Stimulated activated CD4-positive, alpha-beta T cell treated with anti-CD3 and anti-CD28 coated beads, Interleukin-4, amount 100 ng/mL, for 1 hour (primary cell): ENCODE results near the gene IFT88.

ENCODE experiments used
- DNase-seq: peaks from one replicate; pipeline ENCODE4 v3.0.0-alpha.2; 2020

The IFT88 gene

DNA sequence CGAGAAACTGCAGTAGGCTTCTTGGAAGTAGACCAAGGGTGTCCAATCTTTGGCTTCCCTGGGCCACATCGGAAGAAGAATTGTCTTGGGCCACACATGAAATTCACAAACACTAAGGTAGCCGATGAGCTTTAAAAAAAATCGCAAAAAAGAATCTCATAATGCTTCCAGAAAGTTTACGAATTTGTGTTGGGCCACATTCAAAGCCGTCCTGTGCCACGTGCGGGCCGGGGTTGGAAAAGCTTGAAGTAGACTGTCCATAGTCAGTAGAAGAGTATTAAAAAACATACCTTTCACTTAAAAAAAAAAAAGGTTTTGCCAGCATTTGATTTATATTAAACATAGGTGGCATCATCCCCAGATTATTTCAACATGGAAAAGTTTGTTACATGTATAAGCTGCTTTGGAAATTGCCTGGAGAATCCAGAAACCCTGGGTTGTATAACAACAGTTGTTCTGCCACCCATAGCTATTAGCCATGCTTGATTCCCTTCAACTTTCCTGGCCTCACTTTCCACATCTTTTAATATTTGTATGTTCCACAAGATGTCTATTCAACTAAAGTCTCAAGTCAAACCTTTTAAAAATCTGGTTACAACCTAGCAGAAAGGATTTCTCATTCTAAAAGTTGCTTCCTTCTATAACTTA, 1.0 kb downstream of the IFT88 start:
- no peak for DNase-seq

DNA sequence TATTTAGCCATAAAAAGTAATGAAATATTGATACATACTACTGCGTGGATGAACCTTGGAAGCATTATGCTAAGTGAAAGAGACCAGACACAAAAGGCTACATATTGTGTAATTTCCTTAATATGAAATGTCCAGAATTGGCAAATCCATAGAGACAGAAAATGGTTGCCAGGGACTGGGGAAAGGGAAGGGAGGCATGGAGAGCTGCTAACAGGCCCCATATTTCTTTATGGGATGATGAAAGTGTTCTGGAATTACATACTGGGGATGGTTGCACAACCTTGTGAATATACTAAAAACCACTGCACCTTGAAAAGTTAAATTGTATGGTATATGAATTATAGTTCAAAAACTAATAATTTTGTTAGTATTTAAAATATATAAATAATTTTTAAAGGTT, 3.6 kb downstream of the IFT88 start:
- no peak for DNase-seq

DNA sequence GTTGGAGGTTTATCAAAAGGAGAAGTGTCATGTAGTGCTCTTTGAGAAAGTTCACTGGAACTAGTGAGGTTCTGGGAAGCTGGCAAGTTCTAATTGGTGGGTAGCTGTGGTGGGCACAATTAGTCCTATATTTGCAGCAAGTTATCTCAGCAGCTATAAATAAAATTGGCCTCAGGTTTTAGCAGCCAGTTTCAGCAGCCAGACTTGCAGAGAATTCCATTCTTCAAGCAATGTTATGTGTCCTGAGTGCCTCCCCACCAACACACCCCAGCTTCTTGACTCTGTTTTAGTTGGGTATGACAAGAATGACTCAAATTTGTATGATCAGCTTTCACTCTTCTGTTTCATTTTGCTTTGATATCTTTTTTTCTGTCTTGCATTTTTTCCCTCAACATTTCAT, 4.7 kb downstream of the IFT88 start:
- no peak for DNase-seq

DNA sequence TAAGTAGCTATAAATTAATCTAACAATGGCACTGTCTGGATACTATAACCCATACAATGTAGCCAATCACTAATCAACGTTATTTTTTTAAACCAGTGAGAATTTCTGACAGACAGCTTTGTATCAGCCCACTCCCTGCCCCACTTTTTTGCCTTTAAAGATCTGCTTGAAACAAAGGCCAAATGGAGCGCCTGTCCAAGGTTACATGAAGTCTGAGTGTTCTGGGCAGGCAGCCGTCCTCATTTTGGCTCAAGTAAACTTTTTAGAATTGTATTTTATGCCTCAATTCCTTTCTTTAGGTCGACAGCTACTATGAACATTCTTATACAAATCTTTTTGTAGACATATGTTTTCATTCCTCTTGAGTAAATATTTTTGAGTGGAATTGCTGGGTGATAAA, 6.2 kb downstream of the IFT88 start:
- DNase-seq = no peak

DNA sequence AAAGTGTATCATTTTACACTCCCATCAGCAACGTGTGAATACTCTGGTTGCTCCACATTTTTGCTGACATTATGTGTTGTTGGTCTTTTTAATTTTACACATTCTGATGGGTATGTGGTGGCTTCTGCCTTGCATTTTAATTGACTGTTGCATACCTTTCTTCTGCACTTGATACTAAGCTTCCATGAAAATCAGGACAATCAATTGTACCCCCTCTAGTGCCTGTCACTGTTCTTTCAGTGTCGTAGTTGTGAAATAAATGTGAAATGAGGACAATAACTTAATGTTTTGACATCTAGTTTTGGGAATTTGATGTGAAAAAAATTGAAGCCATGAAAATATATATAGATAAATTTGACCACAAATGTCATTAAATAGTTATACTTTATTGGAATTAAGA, 6.7 kb downstream of the IFT88 start:
- no peak for DNase-seq

DNA sequence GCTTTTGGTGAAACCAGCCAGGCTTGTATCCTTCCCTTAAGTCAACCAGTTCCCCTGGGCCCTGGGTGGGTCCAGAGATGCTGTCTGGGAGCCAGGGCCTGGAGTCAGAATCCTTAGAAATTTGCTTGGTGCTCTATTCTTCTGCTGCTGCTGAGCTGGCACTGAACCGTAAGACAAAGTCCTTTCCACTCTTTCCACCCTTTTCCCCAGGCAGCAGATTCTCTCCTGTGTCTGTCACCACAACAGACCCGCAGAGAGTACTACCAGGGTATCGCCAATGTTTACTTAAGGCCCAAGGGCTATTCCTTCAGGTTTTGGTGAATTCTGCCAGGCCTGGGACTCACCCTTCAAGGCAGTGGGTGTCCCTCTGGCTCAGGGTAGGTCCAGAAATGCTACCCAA, 12.2 kb downstream of the IFT88 start:
- DNase-seq = no peak

DNA sequence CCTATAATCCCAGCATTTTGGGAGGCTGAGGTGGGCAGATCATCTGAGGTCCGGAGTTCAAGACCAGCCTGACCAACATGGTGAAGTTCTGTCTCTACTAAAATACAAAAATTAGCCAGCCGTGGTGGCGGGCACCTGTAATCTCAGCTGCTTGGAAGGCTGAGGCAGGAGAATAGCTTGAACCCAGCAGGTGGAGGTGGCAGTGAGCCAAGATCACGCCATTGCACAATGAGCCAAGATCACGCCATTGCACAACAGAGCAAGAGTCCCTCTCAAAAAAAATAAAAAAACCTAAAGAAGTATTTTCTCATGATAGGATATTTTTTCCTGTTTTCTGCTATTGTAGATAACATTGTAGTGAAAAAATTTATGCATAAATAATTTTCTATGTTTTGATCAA, 13.3 kb downstream of the IFT88 start:
- no peak for DNase-seq

DNA sequence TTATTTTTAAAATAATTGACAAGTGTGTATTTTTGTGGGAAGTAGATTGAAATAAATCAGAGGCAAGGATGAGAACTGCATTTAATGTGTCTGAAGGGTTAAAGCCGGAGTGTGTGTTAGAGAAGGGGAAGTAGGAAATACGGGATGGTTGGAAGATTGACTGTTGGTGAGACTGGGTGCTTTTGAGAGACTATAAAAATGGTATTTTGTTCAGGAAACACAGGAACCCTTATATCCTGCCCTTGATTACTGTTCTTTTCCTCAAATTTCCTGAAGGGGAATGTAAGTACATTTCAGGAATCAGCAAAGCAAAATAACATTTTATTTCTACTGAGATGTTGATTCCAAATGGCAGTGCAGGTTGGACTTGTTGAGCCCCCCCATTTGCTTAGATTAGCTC, 15.1 kb downstream of the IFT88 start:
- no peak for DNase-seq

DNA sequence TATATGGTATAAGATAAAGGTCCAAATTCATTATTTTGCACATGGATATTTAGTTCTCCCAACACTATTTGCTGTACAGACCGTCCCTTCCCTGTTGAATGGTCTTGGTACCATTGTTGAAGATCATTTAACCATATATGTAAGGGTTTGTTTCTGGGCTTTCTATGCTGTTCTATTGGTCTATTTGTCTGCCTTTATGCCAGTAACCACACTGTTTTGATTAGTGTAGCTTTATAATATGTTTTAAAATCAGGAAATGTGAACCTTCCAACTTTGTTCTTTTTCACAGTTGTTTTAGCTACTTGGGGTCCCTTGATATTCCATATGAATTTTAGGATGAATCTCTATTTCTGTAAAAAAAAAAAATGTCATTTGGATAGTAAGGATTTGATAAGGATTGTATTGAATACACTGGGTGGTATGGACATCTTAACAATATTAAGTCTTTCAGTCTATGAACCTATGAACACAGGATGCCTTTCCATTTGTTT, 16.9 kb downstream of the IFT88 start:
- DNase-seq = no peak

DNA sequence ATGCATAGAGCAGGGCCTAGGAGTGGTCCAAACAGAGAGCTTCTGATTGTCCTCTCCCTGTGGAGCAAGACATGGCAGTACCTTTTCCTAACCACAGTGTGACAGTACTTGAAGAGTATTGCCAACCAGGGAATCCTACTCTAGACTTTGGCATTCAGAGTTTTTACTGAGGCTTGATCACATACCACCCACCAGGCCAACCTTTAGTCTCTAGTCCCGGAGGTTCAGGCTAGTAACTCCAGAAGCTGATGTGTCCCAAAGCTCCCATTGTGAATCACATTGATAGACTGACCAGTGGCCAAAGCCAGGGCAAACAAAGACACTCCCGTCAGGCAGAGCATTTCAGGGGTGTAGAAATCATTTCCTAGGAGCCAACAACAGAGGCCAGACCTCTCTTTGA, 18.4 kb downstream of the IFT88 start:
- DNase-seq = no peak

DNA sequence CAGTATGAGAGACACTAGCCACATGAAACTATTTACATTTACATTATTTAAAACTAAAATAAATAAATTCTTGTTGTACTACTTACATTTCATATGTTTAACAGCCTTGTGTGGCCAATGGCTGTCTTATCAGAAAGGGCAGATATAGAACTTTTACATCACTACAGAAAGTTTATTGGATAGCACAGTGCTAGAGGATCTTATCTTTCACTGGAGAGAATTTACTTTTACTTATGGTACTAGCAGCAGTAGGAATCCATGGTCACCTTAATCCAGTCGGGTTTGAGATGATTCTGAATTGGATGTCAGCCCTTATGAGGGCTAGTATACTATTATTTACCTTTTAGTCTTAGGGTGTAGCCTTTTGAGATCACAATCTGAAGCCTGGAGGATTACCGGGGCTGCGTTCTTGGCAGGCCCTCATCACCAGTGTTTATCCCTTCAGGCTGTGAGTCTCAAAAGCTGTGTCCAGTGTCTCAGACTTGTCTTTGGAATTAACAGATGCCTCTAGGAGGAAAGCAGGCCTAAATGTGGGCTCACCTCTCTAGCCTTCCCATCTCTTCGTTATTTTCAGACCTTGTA, 21.7 kb downstream of the IFT88 start:
- no peak for DNase-seq

DNA sequence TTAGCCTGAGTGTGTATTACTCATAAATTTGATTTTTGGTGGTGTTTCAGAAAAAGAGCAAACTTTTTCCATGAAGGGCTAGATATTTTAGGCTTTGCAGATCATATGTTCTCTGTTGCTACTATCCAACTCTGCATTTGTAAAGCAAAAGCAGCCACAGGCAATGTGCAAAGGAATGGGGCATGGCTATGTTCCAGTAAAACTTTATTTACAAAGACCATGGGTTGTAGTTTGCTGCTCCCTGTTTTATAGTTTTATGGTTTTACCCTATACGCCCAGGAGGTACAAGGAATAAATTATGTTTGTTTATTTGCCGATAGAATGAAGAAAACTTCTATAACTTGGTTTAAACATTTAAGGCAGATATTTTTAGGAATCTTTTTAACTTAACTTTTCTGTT, 23.6 kb downstream of the IFT88 start:
- DNase-seq = no peak

DNA sequence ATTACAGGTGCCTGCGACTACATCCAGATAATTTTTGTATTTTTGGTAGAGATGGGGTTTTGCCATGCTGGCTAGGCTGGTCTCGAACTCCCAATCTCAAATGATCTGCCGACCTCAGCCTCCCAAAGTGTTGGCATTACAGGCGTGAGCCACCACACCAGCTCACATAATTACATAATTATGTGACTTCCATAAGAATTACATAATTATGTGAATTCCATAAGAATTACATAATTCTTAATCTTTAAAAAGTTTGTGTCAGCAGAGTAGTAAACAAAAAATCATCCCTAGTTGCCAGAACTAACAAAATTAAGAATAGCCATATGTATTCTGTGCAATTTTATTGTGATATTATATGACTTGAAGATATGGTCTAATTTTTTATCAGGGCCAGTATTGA, 25.6 kb downstream of the IFT88 start:
- no peak for DNase-seq

DNA sequence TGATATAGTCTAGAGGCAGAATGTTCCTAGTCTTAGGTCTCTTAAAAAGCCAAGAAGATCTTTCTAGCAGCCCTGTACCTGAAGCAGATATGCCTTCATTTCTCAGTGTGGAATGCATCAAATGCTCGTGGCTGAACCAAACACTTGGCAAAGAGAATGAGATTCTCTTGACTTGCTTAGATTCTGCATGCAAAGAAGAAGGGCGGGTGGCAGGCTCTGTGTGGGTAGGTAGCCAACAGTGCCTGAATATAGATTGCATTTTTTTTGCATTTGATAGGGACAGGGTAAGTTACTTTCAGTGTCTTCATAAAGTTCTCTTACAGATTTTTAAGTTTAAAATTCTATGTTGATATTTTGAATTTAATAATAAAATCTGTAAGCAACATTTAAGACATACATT, 27.3 kb downstream of the IFT88 start:
- DNase-seq = no peak

DNA sequence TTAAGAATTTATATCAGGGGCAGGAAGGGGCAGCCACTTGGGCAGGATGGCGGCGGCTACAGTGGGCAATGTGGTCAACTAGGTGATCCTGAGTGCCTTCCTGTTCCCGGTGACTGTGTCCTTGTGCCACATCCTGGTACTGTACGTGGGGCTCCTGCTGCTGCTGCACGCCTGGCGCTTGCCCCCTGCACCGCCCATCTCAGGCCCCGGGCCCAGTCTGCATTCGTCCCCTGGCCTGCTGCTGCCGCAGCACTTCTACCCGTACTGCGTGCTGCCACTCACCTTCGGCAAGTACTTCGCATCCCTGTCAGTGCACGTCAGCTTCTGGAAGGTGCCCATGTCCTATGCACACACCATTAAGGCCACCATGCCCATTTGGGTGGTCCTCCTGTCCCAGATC, 40.1 kb downstream of the IFT88 start:
- DNase-seq = no peak

DNA sequence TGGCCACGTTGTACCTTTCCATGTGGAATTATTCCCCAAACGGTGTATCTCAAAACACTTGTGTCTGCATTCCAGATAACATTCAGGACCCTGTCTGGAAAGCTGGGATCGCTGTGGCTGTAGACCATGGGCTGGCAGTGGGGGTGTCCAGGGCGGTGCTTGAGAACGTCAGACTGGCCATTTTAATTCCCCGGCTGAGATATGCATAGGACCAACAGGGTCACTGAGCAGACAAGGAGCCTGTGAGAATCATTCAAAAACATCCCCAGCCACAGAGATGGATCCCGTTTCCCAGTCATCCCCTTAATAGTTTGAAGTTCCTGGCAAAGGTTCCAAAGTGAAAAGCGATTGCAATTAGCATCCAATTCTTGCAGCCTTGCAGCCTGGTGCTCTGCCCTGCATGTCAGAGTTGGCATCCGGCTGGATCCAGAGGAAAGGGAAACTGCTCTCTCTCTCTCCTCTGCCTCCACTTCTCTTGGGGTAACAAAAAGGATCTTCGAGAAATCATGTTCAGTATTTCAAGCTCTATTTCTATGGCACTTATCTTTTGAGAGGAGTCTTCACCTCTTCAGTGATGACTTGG, 41.6 kb downstream of the IFT88 start:
- no peak for DNase-seq

DNA sequence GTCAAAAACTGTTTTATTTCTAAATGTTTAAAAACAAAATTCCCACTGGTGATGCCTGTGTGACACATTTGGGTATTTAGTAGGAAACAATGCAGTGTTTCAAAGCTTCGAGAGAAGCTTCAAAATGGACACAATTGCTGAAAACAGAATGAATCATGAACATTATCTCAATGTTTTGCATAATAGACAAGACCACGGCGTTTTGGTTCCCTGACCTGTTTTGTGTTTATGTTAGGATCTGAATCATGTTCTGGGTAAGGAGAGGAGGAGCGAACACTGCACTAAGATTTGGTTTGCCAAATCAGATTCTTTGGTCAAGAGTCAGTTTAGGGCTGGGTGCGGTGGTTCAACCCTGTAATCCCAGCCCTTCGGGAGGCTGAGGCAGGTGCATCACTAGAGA, 42.2 kb downstream of the IFT88 start:
- no peak for DNase-seq

DNA sequence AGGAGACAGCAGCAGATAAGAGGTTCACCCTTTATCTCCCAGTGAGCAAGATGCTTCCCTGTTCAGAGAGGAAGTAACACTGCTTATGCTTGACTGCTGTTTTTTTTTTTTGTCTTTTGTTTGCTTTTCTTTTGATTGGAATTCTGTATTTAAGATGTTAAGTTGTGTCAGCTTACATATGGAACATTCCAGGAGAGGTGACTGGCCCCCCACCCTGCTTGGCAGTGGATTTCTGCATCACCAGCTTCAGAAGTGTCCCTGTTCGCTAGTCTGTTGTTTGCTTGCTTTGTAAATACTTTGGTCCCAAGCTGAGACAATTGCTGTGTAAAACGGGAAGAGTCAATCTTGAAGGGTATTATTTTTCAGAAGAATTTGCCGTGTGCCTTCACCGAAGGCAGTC, 43.0 kb downstream of the IFT88 start:
- no peak for DNase-seq

DNA sequence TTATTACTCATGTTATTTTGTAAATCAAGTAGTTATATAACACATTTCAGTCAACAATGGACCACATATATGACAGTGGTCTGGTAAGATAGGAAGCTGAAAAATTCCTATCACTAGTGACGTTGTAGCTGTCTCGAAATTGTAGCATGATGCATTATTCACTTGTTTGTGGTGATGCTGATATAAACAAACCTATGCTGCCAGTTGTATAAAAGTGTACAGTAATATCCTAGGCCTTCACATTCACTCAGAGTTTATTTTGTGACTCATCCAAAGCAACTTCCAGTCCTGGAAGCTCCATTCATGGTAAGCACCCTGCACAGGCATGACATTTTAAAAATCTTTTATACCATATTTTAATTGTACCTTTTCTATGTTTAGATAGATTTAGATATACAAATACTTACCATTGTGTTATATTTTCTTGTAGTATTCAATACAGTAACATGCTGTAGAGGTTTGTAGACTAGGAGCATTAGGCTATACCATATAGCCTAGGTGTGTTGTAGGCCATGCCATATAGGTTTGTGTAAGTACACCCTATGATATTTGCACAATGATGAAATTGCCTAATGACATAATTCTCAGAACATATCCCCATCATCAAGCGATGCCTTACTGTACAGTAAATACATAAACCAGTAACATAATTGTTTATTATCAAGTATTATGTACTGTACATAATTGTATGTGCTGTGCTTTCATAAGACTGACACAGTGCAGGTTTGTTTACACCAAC, 49.3 kb downstream of the IFT88 start:
- DNase-seq = no peak

DNA sequence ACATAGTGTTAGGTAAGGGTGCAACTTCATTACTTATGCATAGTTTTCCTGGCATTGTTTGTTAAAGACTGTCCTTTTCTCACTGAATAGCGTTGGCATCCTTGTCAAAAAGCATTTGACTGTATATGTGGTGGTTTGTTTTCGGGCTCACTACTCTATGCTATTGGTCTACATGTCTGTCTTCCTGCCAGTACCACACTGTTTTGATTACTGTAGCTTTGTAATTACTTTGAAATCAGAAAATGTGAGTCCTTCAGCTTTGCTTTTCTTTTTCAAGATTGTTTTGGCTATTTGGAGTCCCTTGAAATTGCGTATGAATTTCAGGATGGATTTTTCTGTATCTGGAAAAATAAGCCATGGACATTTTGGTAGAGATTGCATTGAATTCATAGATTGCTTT, 56.0 kb downstream of the IFT88 start:
- no peak for DNase-seq

DNA sequence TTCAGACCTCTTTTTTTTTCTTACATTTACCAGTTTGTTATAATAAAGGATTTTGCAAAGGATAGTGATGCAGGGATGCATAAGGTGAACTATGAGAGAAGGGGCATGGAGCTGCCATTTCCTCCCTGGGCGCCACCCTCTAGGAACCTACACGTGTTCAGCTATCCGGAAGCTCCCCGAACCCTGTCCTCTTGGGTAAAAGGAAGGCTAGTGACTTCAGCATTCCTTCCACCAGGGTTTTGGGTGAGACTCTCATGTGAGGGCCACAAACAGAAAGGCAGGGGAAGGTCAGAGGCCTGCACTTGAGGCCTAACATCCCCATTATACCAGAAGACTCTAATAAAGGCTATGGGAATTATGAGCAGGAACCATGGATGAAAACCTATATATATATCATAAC, 57.3 kb downstream of the IFT88 start:
- DNase-seq = no peak

DNA sequence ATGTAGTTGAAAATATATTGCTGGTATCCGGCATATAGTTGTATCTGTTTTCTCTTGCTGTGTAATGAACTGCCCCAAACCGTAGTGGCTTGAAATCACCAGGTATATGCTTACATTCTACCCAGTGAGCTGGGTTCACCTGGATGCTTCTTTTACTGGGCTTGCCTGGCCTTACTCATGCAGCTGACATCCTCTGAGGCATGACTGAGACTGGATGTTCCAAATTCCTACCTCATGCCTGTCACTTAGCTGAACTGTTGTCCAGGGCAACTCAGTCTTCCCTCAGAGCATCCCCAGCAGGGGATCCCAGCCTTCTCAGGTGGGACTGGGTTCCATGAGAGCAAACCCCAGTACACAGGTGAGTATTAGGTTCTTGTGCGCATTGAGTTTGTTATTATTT, 66.8 kb downstream of the IFT88 start:
- DNase-seq = no peak

DNA sequence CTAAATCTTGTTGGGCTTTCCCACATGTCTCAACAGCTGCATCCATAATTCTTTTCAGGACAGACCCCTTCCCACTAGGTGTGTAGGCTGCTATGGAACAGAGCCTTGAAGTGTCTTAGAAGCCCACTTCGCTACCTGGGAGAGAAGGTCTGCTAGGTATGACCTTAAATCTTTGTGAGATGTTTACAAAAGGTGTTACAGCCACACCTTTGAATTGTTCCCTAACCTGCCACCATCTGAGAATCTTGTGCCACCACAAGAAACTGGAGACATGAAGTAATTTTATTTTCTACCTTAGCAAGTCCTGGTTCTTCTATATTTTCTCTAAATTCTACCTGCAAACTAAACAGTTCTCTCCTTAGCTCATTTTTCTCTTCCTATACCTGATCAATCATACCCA, 69.1 kb downstream of the IFT88 start:
- no peak for DNase-seq

DNA sequence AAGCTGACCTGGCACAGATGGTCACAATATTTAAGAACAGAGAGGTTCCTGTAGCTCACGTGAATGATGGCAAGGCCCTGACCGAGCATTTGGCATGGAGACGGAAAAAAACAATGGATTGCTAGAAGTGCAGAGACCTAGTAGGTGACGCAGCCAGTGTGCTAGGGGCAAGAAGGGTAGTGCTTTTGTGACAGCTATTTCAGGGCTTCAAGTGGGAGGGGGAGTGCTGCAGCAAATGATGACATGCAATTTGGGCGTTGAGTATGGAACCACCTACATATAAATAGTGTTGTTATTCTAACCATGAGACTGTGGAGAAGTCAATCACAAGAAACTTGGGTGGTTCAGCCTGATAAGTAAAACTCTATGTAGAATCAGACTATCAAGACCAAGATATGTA, 70.9 kb downstream of the IFT88 start:
- DNase-seq = no peak
